ENCODE measurements around the gene OGA.
A peak's percentile ranks its signal among the peaks of the same experiment; 100 is the strongest.

Gene OGA

GRCh38 chr10:101818872-101819633, 809 bp upstream of the OGA start:
- H3K9me3 ChIP-seq (ENCODE audit: control insufficient read depth, insufficient read depth, low read length), result no peaks in the 10 kb centered on the region

GRCh38 chr10:101817337-101818118, 716 bp downstream of the OGA start:
- H3K27ac ChIP-seq (ENCODE audit: low read depth, low read length), result peak overlapping the region; percentile 68
- peaks cover 2% of the 10 kb centered on the region for H3F3A ChIP-seq (ENCODE audit: control insufficient read depth, insufficient read depth)
- no peaks in the 10 kb centered on the region for H3K9me3 ChIP-seq (ENCODE audit: control insufficient read depth, insufficient read depth, low read length)
- peaks cover 37% of the 10 kb centered on the region for H3K4me1 ChIP-seq (ENCODE audit: control insufficient read depth, low read length)
- H4K20me1 ChIP-seq (ENCODE audit: control insufficient read depth, insufficient read depth, low read depth, low read length), result peaks cover 25% of the 10 kb centered on the region
- peak overlapping the region; percentile 94 for H3K4me3 ChIP-seq (ENCODE audit: low read length)
- H3K36me3 ChIP-seq (ENCODE audit: control insufficient read depth, low read length), result peaks cover 27% of the 10 kb centered on the region
- no peaks in the 10 kb centered on the region for H3K9me2 ChIP-seq (replicated peaks; ENCODE audit: control insufficient read depth, low read length)
- H3K27me3 ChIP-seq (ENCODE audit: control insufficient read depth, low read length), result no peaks in the 10 kb centered on the region
- TF ChIP-seq, protein P1, sequence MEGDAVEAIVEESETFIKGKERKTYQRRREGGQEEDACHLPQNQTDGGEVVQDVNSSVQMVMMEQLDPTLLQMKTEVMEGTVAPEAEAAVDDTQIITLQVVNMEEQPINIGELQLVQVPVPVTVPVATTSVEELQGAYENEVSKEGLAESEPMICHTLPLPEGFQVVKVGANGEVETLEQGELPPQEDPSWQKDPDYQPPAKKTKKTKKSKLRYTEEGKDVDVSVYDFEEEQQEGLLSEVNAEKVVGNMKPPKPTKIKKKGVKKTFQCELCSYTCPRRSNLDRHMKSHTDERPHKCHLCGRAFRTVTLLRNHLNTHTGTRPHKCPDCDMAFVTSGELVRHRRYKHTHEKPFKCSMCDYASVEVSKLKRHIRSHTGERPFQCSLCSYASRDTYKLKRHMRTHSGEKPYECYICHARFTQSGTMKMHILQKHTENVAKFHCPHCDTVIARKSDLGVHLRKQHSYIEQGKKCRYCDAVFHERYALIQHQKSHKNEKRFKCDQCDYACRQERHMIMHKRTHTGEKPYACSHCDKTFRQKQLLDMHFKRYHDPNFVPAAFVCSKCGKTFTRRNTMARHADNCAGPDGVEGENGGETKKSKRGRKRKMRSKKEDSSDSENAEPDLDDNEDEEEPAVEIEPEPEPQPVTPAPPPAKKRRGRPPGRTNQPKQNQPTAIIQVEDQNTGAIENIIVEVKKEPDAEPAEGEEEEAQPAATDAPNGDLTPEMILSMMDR (IDR thresholded peaks at IDR 0.05; ENCODE audit: low read depth, low read length, poor library complexity, severe bottlenecking), result no peak
- no peak for TF ChIP-seq EZH2phosphoT487 (IDR thresholded peaks at IDR 0.05; ENCODE audit: borderline replicate concordance, low read length)
- H3K4me2 ChIP-seq (ENCODE audit: low read length), result peak overlapping the region; percentile 84
- peaks cover 72% of the 10 kb centered on the region for H3K79me2 ChIP-seq (ENCODE audit: control insufficient read depth, low read length)

More at GRCh38 chr10:101818872-101819633, 809 bp upstream of the OGA start:
- peaks cover 12% of the 10 kb centered on the region for H3K36me3 ChIP-seq (ENCODE audit: control insufficient read depth, low read length)
- H3K79me2 ChIP-seq (ENCODE audit: control insufficient read depth, low read length), result peaks cover 56% of the 10 kb centered on the region
- no peaks in the 10 kb centered on the region for H3K27me3 ChIP-seq (ENCODE audit: control insufficient read depth, low read length)
- peaks cover 2% of the 10 kb centered on the region; the same call in 1 of the 2 replicates for H3F3A ChIP-seq (ENCODE audit: control insufficient read depth, insufficient read depth)
- no peaks in the 10 kb centered on the region for H3K9me2 ChIP-seq (replicated peaks; ENCODE audit: control insufficient read depth, low read length)
- TF ChIP-seq EZH2phosphoT487 (IDR thresholded peaks at IDR 0.05; ENCODE audit: borderline replicate concordance, low read length), result no peak
- TF ChIP-seq, protein P1 (IDR thresholded peaks at IDR 0.05; ENCODE audit: low read depth, low read length, poor library complexity, severe bottlenecking), result no peak
- peaks cover 14% of the 10 kb centered on the region for H4K20me1 ChIP-seq (ENCODE audit: control insufficient read depth, insufficient read depth, low read depth, low read length)
- H3K4me2 ChIP-seq (ENCODE audit: low read length), result peak overlapping the region; percentile 95
- peak overlapping the region; percentile 94 for H3K4me3 ChIP-seq (ENCODE audit: low read length)
- H3K4me1 ChIP-seq (ENCODE audit: control insufficient read depth, low read length), result peaks cover 27% of the 10 kb centered on the region
- peak overlapping the region; percentile 68; the same call in 1 of the 2 replicates for H3K27ac ChIP-seq (ENCODE audit: low read depth, low read length)

- no peaks in the 10 kb centered on the region for H3K9me2 ChIP-seq (replicated peaks; ENCODE audit: control insufficient read depth, low read length)
- no peaks in the 10 kb centered on the region for H3K27me3 ChIP-seq (ENCODE audit: control insufficient read depth, low read length)
- H3K9me3 ChIP-seq (ENCODE audit: control insufficient read depth, insufficient read depth, low read length), result no peaks in the 10 kb centered on the region
- peaks cover 2% of the 10 kb centered on the region for H3F3A ChIP-seq (ENCODE audit: control insufficient read depth, insufficient read depth)
- H3K4me2 ChIP-seq (ENCODE audit: low read length), result peak overlapping the region; percentile 84
- H3K36me3 ChIP-seq (ENCODE audit: control insufficient read depth, low read length), result peaks cover 33% of the 10 kb centered on the region
- TF ChIP-seq, protein P1 (IDR thresholded peaks at IDR 0.05; ENCODE audit: low read depth, low read length, poor library complexity, severe bottlenecking), result no peak
- TF ChIP-seq EZH2phosphoT487 (IDR thresholded peaks at IDR 0.05; ENCODE audit: borderline replicate concordance, low read length), result no peak
- H4K20me1 ChIP-seq (ENCODE audit: control insufficient read depth, insufficient read depth, low read depth, low read length), result peaks cover 28% of the 10 kb centered on the region
- H3K27ac ChIP-seq (ENCODE audit: low read depth, low read length), result peak overlapping the region; percentile 68
- H3K79me2 ChIP-seq (ENCODE audit: control insufficient read depth, low read length), result peaks cover 78% of the 10 kb centered on the region
- peaks cover 37% of the 10 kb centered on the region for H3K4me1 ChIP-seq (ENCODE audit: control insufficient read depth, low read length)
- H3K4me3 ChIP-seq (ENCODE audit: low read length), result peak overlapping the region; percentile 94
Measured at GRCh38 chr10:101816913-101817336, 1.3 kb downstream of the OGA start.

Data from DOHH2 (cell line).